Measurements from ENCODE around the gene IDE.
"Not testable (repeated sequence)": the region's sequence is repeated elsewhere in the genome, so short reads cannot be mapped to it uniquely, and the experiment has no call there.

The IDE gene

DNA sequence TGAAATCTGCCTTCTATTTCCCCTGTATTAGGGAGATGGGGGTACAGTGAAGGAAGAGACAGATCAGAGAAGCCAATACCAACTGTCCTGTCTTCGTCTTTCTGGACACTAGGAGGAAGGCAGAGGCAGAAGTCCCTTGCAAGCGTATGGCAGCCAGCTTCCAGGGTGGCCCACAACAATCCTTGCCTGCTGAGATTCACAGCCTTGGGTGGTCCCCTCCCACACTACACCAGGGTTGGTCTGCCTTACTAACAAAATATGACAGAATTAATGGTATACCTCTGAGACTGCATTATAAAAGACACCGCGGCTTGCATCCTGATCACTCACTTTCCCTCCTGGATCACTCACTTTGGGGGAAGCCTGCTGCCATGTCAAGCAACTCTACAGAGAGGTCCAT lies 90.4 kb downstream of the IDE start:
- DNase-seq = no peak

DNA sequence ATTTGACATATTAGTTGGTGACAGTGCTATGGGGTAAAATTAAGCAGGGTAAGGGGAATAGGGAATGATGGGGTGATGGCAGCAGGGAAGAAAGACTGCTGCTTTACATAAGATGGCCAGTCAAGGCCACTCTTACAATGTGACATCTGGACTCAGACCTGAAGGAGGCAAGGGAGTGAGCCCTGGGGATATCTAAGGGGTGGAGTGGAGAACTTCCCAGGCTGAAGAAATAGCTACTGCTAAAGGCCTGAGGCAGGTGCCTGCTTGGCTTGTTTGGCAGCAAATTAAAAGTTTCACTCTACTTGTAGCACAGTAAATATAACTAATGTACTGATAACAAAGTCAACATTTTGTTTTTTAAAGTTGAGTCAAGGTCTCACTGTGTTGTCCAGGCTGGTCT lies 93.5 kb downstream of the IDE start:
- DNase-seq = no peak

DNA sequence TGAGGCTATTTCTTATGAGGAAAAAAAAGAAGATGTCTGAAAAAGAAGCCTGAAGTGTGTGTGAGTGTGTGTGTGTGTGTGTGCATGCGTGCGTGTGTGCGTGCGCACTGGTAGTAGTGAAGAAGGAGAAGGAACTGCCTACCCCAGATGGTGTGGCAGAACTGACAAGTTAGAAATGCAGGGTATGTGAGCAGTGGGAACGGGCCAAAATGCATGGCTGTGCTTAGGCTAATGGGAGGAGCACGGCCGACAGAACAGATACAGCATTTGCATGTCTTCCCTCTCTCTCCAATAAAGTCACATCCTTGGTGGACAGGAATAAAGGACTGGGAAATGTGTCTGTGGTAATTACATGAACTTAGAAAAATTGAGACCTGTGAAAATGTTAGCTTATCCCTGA lies 94.3 kb downstream of the IDE start:
- DNase-seq = no peak

DNA sequence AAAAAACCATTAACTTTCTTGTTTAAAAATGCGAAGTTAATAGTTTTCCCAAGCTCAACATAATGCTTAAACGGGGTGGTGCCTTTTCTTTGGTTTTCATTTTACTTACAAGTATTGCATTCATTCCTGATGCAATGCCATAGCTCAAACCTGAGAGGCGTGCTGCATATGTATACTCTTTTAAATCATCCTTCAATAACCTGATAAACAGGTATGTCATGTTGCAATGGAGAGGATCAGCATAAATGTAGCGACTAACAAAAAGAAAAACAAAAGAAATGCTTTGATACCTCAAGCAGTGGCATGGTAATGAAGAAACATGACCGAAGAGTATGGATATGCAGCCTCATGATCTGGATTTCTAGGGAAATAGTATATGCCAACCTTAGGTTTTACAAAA lies 95.4 kb downstream of the IDE start:
- DNase-seq = no peak

DNA sequence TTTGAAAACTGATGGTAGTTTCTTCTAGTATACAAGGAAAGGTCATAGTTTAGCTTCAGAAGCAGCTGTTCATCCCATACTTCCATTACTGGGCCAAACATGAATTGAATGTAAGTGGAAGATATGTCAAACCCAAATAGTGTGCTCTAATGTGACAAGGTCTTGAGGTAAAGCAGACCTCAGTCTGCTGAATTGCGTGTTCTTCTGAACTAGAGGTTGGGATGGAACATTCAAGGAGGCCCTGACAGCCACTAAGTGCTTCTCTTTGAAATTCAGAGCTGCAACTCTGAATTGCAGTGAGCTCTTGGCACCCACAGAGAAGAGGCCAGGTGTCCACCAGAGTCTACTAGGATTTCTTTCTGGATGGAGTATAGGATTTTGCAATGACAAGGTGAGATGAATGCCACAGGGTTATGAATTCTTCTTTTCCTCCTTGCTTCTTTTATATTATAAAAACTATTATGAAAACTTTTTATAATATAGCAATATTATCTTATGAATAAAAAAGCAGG lies 98.5 kb downstream of the IDE start:
- DNase-seq = no peak

DNA sequence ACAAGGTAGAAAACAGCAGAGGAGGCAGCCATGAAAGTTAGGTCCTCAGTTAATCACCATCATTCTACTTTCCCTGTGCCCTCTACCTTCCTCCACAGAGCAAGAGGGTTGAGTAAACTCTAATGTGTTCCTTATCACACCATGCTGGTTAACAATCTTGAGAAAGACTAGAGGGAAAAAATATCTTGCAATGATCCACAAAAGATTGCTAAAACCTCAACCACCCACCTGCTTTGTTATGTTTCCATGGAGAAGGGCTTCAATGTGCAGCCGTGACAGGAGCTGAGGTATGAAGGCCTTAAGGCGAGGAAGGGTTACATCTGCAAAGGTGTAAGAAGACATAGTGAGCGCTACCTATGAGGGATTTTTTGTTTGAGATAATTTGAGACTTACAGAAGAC lies 103.9 kb downstream of the IDE start:
- DNase-seq = no peak

DNA sequence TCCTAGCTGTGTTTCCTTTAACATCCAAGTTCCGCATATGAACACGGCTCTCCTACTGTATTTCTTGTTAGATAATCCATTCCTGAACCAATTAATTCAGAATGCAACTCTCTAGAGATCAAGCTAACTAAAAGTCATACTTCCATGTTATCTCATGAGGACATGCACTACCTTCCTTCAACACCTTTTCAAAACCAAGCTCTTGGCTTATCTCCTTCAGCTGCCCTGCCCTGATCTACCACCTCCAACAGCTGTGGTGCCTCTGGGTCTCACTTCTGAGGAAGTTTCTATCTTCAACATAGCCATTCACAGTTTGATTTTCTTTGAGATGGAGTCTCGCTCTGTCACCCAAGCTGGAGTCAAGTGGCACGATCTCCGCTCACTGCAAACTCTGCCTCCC lies 109.5 kb downstream of the IDE start:
- no peak for DNase-seq

DNA sequence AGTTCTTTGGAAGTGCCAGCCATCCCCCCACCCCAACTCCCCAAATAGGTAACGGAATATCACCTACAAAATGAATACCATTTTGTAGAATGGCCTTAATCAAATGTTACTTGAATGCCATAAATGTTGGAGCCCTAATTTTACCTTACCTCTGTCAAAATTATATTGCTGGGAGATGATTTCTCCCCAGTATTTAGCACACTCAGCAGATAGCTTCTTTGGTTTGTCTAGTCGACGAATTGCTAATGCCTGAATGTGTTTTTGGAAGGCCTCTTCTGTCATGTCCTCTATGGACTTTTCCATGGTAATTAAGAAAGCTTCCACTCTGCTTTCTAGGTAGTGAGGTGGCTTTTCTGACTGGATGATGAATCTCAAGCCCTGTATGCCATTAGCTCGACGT lies 110.3 kb downstream of the IDE start:
- DNase-seq = no peak

DNA sequence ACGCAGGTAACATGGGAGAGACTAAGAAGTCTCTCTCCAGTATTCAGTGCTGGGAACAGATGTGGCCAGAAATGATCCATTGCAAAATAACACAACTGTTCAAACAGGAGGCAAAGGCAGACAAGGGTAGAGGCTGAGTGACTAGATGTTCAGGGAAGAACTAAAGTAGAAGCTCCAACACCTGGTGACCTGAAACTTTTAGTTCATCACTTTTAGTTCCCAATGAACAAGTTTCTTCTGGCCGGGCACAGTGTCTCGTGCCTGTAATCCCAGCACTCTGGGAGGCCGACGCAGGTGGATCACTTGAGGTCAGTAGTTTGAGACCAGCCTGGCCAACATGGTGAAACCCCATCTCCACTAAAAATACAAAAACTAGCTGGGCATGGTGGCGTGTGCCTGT lies 118.9 kb downstream of the IDE start:
- not testable (repeated sequence) for DNase-seq

DNA sequence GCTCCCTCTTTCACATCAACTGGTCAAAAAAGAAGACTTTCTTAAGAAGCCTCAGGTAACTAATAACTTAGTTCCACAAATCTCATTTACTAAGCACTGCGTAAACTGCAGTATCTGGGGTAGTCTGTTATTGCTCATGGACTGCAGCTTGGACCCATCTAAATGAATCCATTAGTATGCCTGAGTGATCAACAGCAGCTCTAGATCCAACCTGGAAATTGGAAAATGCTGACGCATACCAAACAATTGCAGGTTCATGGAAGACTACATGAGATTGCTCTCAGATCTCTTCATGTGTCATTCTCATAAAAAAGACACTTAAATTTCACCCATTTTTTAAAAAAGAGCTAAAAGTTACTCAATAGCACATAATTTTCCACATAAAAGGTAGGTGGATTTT lies 121.6 kb downstream of the IDE start:
- DNase-seq = no peak

DNA sequence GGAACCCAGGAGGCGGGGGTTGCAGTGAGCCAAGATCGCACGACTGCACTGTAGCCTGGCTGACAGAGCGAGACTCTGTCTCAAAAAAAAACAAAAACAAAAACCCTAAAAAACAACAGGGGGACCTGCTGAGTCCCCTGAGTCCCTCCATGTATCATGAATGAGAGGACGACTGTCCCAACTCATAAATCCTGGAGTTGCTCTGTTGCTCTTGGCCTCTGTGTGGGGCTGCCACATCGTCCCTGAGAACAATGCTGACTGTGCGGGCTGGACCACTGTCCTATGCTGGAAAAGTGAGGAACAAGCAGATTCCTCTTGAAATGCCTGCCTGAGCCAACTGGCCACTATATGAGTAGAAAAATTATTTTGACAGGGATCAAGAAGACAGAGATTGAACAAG lies 122.5 kb downstream of the IDE start:
- DNase-seq = no peak

DNA sequence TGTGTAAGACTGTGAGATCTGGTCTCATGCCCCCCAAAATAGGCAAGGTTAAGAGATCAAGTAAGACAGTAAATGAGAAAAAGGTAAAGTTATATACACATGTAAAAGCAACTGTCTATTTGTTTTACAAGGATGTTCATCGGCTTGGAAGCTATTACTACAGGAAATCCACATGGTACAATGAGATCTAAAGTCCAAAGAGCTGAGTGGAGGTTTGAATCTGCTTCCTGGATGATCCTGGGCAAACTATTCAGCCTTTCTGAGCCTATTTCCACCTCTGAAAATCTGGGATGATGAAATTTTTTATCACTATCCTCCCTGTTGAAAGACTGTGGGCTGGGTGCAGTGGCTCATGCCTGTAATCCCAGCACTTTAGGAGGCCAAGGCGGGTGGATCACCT lies 123.0 kb downstream of the IDE start:
- no peak for DNase-seq

DNA sequence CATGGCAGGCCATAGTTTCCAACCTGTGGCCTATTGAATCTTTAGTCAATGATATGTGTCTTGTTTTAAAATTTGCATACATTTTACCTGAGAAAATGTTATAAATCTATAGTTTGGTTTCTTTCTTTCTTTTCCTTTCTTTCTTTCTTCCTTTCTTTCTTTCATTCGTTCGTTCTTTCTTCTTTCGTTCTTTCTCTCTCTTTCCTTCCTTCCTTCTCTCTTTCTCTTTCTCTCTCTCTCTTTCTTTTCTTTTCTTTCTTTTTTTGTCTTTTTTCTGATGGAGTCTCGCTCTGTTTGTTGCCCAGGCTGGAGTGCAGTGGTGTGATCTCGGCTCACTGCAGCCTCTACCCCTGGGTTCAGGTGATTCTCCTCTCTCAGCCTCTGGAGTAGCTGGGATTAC lies 133.3 kb downstream of the IDE start:
- DNase-seq = no peak

DNA sequence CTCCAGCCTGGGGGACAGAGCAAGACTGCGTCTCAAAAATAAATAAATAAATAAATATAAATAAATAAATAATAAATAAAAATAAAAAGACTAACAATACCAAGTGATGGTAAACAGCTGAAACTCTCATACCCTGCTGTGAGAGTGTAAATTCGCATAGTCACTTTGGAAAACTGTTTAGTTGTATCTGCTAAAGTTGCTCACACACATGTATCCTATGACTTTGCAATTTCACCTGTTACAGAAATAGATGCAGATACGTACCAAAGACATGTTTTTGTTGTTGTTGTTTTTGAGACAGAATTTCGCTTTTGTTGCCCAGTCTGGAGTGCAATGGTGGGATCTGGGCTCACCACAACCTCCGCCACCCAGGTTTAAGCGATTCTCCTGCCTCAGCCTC lies 135.7 kb downstream of the IDE start:
- no peak for DNase-seq

DNA sequence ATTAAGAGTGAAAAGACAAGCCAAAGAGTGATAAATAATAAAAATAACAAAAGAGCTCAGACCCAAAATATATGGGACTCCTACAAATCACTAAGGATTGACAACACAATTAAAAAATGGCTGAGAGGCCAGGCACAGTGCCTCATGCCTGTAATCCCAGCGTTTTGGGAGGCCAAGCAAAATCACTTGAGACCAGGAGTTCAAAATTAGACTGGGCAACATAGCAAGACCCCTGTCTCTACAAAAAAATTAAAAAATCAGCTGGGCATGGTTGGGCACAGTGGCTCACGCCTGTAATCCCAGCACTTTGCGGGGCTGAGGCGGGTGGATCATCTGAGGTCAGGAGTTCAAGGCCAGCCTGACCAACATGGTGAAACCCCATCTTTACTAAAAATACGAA lies 137.3 kb downstream of the IDE start:
- DNase-seq = no peak

DNA sequence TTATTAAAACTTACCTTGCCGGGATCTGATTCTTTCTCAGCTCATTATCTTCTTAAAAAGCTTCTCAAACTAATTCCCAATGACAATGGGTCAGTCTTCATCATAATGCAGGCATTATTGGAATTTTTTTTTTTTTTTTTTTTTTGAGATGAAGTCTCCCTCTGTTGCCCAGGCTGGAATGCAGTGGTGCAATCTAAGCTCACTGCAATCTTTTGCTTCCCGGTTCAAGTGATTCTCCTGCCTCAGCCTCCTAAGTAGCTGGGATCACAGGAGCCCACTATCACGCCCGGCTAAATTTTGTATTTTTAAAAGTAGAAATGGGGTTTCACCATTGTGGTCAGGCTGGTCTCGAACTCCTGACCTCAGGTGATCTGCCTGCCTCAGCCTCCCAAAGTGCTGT lies 137.8 kb downstream of the IDE start:
- DNase-seq = not testable (repeated sequence)

DNA sequence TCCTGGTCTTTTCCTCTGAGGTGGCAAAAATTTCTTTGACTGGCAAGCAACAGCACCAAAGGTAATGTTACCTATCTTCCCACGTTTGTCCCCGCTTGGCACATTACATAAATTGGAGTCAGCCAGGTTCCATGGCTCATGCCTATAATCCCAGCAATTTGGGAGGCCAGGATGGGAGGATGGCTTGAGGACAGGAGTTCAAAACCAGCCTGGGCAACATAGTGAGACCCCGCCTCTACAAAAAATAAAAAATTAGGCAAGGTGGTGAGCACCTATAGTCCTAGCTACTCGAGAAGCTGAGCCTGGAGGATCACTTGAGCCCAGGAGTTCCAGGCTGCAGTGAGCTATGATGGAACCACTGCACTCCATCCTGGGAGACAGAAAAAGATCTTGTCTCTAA lies 139.5 kb downstream of the IDE start:
- DNase-seq = no peak

DNA sequence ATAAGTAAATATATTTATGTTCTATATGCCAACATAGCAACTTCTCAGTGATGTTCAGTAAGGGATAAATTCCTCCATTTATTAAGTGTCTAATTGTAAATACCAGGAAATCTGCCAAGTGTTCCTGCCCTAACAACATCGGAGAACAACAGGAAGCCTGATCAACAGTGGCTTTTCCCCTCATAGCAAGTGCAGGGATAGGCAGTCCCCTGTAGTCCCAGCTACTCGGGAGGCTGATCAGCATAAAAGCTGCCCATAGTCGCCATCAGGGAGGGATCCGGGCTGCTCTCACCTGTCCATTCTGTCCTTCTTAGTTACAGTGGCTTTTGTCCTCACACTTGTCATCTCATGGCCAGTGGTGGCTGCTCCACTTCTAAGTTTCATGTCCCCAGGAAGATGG lies 141.3 kb downstream of the IDE start:
- DNase-seq = no peak

DNA sequence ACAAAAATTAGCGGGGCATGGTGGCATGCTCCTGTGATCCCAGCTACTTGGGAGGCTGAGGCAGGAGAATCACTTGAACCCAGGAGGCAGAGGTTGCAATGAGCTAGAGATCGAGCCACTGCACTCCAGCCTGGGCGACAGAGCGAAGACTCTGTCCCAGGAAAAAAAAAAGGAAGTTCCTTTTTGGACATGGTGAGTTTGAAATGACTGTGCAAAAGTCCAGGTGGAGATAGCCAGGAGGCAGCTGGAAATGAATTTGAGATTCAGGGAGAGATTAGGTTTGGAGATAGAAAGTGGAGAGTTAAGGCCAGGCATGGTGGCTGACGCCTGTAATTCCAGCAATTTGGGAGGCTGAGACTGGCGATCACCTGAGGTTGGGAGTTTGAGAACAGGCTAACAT lies 143.8 kb downstream of the IDE start:
- DNase-seq = no peak

DNA sequence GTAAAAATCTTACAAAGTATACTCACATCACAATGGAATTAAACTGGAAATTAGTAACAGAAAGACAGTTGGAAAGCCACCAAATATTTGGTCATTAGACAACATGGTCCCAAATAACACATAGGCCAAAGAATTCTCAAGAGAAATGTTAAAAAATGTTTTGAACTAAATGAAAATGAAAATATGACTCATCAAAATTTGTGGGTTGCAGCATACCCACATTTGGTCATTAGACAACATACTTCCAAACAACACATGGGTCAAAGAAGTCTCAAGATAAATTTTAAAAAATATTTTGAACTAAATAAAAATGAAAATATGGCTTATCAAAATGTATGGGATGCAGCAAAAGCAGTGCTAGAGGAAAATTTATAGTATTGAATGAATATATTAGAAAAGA lies 152.3 kb downstream of the IDE start:
- DNase-seq = no peak

DNA sequence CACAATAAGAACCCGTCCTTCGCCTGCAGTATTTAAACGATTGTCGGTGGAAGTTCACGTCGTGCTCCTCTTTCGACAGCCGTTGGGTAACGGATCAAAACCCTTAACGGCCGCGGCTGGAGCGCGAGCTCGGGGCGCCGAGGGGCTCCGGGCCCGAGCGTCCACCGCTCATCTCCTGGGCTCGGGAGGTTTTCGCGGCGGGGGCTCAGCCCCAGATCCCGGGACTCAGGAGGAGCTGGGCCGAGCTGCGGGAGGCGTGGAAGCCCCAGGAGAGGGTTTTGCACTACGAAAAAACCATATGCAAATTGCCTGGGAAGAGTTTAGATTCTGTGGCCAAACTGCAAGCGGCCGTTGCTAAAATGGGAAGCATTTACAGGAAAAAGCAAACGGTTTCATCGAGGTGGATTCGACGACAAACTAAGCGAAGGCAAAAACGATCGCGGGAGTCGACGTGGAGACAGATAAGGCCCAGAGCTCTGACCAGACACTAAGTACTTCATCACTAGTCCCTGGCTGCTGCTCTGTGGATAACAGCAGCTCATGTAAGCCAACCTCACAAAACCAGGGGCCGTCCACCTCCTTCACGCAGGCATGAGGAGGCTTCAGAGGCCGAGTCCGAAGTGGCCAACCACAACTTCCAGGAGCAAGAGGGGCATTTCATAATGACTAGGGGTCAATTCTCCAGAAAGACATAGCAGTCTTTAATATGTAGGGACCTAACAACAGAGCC lies 153.2 kb downstream of the IDE start:
- DNase-seq = no peak

DNA sequence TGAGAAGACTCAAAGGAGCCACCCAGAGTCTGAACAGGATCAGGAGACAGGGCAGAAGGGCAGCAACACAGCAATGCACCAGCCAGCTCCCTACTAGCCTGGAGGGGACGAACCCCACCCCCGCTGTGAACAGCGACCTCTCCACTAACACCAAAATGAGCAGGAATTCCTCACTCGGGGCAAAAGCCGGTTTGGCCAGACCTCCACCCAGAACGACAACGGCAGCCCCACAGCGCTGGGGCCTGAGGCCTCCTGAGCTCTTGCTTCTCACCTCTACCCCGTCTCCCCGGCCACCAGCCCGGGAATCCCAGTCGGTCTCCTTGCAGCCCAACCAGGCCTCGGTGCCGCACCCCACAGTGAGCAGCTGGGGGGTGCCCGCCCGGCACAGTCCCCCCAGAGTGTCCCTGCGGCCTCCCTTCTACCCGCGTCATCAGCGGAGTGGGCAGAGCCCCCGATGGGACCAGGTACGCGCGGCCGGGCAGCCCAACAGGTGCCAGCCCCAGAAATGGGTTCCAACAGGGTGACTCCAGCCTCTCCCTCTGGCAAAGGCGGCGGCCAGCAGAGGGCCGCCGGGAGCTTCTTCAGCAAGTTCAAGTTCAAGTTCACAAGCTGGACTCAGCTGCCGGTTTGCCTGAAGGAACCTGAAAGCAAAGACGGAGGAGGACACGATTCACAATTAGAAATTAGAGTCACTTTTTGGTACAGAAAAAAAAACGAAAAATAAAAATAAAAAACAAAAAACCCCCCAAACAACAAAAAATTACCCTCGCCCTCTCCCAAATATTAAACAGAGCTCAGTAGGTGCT lies 153.9 kb downstream of the IDE start:
- DNase-seq = no peak

DNA sequence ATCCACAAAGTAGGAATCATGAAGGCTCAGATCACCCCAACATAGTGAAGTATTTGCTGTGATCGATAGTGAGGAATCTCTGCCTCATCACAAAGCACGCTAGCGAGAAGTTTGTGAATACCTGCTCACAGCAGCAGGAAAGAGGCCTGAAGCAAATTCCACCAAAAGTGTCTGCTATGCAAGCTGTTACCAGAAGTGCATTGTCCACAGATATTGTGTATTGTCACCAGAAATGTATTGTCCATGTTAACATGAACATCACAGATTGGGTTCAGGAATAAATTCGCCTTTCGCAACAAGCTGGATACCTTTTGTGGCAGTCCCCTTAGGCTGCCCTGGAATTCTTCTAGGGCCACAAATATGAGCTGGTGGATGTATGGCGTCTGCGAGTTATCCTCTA lies 155.0 kb downstream of the IDE start:
- DNase-seq = no peak

DNA sequence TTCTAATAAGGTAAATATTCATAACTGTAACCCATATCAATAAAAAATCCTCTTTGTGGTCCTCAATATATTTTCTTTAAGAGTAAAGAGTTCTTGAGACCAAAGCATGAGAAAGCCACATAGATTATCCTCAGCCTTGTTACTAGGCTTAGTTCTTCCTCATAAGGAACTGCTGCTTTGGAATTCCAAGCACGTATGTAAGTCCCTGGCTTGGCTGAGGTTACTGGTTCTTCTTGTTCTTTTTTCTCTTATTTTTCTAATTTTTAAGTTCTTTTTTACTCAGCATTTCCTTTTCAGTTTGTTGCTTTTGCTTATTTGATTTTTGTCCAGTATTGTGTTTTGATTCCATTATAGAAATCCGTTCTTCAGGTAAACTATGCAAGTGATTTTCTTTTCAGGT lies 155.7 kb downstream of the IDE start:
- no peak for DNase-seq

DNA sequence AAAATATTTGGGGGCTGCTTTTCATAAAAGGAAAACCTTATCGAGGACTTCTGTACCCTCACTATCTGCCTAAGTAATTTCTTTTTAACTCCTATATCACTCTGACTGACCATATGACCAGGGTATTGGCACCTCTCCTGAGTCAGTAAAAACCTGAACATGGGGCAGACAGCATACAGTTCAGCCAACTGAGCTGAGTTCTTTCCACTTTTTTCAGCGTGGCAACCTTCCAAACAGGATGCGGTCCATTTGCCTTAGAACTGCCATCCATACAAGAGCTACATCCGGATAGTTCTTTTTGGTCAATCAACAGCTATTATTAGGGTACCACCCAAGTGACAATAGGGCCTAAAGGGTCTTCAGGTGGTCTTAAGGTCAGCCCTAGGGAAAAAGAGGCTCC lies 160.4 kb downstream of the IDE start:
- no peak for DNase-seq

Data from NCI-H1105 (cell line).